NCI-H226 (cell line): Measurements from ENCODE around the gene DHRS12.

ENCODE experiments used
- DNase-seq: peaks from one replicate; pipeline ENCODE4 v3.0.0-alpha.2; 2015

Gene DHRS12

GRCh38 chr13:51721496-51721895 is 82.5 kb downstream of the DHRS12 start:
- DNase-seq = no peak

GRCh38 chr13:51719394-51719793 is 84.6 kb downstream of the DHRS12 start:
- DNase-seq = no peak
